Esophagus muscularis mucosa (tissue), 4 donors: Measurements from ENCODE around the gene FUT8.

ENCODE experiments used
- EP300 ChIP-seq: sonication (generic); formaldehyde crosslinking; IDR thresholded peaks from one replicate; pipeline ENCODE4 v1.6.1; 2017; ENCODE audit warnings: antibody characterized with exemption
- POLR2A ChIP-seq: fragments of 450-650 bp; IDR thresholded peaks from one replicate; pipeline ENCODE4 v1.6.1; 2017; ENCODE audit warnings: antibody characterized with exemption, moderate library complexity, mild to moderate bottlenecking, low read depth
- POLR2AphosphoS5 ChIP-seq, 2 donors: sonication (generic); formaldehyde crosslinking; IDR thresholded peaks; one replicate each; pipeline ENCODE4 v1.6.1; 2017; ENCODE audit warnings: antibody characterized with exemption in 2 of 2
- TF ChIP-seq, protein P1 (sequence below), 3 experiments: fragments of 200-600 bp in 2 of 3; fragments of 450-650 bp in 1 of 3; sonication (generic) in 2 of 3; IDR thresholded peaks; one replicate each; pipeline ENCODE4 v1.5.1; 2017 to 2019; ENCODE audit warnings: antibody characterized with exemption in 3 of 3, mild to moderate bottlenecking in 2 of 3, moderate library complexity in 1 of 3

DNA sequence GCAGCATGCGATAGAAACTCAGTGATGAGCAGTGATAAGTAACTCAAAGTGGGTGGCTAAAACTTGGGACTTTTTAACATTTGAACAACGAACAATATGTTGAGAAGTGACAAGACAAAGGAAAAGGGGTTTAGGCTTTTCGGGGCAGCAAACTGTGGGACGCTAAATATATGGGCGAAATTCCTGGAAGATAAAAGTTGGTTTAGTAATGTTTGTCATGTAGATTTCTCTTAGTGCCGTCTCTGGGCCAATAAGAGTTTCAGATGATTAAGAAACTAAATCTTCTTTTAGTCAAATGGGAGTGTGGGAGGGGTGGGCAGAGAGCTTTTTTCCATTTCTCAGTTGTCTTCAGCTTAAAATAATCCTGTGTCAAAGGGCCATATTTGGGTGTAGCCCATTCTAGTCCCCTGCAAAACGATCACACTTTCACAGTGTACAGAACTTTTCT, 41.7 kb upstream of the FUT8 start:
- TF ChIP-seq POLR2A (no peak), POLR2AphosphoS5 (IDR thresholded peaks at IDR 0.05) (no peak), EP300 (no peak)
- TF ChIP-seq, protein P1, sequence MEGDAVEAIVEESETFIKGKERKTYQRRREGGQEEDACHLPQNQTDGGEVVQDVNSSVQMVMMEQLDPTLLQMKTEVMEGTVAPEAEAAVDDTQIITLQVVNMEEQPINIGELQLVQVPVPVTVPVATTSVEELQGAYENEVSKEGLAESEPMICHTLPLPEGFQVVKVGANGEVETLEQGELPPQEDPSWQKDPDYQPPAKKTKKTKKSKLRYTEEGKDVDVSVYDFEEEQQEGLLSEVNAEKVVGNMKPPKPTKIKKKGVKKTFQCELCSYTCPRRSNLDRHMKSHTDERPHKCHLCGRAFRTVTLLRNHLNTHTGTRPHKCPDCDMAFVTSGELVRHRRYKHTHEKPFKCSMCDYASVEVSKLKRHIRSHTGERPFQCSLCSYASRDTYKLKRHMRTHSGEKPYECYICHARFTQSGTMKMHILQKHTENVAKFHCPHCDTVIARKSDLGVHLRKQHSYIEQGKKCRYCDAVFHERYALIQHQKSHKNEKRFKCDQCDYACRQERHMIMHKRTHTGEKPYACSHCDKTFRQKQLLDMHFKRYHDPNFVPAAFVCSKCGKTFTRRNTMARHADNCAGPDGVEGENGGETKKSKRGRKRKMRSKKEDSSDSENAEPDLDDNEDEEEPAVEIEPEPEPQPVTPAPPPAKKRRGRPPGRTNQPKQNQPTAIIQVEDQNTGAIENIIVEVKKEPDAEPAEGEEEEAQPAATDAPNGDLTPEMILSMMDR (IDR thresholded peaks at IDR 0.05) = no peak
